Posterior vena cava (tissue), 2 donors: ENCODE measurements around the gene NXPH3. TPM values are rescaled to one million over a fixed set of nuclear protein-coding genes. Genes with fewer than 3 reads are reported as not detected.
A peak's percentile ranks its signal among the peaks of the same experiment; 100 is the strongest.

ENCODE experiments used
- DNase-seq: peaks from one replicate; pipeline ENCODE4 v3.0.0-alpha.2; 2020; ENCODE audit warnings: low spot score
- intact Hi-C, 2 donors: fragments of 100-400 bp; cut with DNase I; formaldehyde crosslinking; loops; one replicate each; pipeline versions ENCODE4 v1.14.1 to v1.14.2; 2022 to 2023
- total RNA-seq, 2 donors: library from RNA; stranded (reverse); fragmentation: NEBNext Ultra II Directional; extraction: Animal tissue kit (Norgen Biotek cat#: 25700); gene quantifications; one replicate each; pipeline ENCODE4 v1.2.1, GENCODE V29; 2021
- donor health status: DM: yes; HTN: yes; CAD: no.
- donor health status: DM: yes; HTN: yes; CAD: no.

NXPH3 gene
- total RNA-seq, 2 donors from 2014 or later = 34.8 to 57.1 TPM

GRCh38 chr17:49572226-49572625, 3.4 kb upstream of the NXPH3 start:
- intact Hi-C loops = loop anchor here (5.0 to 10.0 kb wide), 3 partner anchors 63 to 280 kb away; no protein-coding TSS in a partner anchor
- DNase-seq = peak; percentile 25

DNA sequence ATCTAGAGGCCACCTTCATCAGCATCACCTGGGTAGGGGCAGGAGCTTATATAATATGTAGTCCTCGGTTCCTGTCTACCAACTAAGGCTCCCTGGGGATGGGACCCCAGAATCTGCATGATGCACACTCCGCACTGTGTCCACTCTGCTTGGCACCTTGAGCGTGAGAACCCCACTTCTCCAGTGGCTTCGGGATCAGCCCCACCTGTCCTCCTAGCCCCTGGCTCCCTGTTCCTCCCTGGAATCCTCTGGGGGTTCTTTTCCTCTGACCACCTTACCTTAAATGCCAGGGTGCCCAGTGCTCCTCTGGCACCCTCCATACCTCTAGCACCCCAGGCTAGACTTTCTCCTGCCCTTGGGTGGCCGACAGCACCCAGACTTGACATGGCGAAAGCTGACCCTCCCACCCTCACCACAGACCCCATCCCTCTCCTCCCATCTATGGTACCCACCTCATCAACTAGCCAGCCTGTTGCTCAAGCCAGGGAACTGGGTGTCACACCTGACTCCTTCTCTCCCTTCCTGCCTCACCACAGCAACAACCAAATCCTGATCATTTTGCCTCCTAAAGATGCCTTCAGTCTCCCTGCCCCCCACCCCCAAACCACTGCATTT, 2.8 kb upstream of the NXPH3 start:
- intact Hi-C loops = loop anchor here (5.0 to 10.0 kb wide), 3 partner anchors 62 to 279 kb away; no protein-coding TSS in a partner anchor
- peak; percentile 67 for DNase-seq

DNA sequence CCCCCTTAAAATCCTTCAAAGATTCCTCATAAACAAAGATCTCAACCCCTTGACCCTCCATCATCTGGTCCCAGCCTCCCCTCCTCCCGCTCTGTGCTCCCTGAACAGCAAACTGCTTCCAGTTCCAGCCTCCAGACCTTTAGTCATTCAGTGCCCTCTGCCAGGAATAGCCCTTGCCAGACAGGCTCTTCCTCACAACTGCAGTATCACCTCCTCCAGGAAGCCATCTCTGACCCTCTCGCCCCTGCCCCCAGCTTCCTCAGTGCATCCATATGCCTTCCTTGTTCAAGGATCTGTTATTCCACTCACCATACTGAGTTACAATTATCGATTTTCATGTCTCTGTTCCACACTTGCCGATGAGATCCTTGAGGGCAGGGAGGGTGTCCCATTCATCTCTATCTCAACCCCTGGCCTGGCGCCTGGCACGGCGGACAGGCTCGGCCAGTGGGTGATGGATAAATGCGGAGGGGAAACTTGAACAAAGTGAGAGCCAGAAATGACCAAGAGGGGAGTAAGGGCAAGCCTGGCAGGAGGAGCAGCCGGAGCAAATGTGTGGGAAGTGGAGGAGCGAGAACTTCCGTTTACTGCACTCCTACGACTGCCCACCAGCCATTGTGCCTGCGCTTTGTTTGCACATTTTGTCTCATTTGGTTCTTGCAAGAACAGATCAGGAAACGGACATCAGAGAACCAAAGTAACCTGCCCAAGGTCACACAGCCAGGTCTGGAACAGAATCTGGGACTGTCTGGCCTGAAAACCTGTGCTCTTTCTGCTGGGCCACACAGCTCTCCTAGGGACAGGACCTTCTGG, 2.0 kb upstream of the NXPH3 start:
- intact Hi-C loops = loop anchor here (5.0 to 10.0 kb wide), 3 partner anchors 61 to 279 kb away; no protein-coding TSS in a partner anchor
- DNase-seq = peak; percentile 68

DNA sequence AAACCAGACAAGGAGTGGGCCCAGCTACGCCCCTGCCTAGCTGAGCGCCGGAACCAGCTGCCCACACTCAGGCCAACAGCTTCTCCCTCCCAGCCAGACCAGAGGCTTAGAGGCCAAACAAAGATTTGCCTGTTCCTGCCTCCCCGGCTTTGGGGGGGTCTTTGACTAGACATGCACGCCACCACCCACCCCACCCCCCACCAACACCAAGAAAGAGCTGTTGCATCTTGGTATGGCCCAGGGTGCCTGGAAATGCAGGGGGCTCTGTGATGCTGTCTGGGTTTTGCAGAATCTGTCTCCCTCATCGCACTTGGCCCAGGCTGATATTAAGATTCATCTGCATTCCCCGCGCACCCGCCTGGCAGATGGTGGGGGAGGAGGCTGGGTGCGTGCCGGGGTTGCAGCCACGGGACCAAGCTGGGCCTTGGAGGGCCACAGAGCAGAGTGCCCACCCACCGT, 1.3 kb upstream of the NXPH3 start:
- intact Hi-C loops = loop anchor here (5.0 to 10.0 kb wide), 3 partner anchors 60 to 278 kb away; no protein-coding TSS in a partner anchor
- DNase-seq = peak; percentile 72

- DNase-seq = peak; percentile 84
- intact Hi-C loops = loop anchor here (5.0 to 10.0 kb wide), 4 partner anchors 37 to 277 kb away; no protein-coding TSS in a partner anchor
Observed at GRCh38 chr17:49574945-49575678, 559 bp upstream of the NXPH3 start.

GRCh38 chr17:49576088-49576916, 631 bp downstream of the NXPH3 start:
- intact Hi-C loops = loop anchor here (5.0 to 10.0 kb wide), 2 partner anchors 36 to 58 kb away; no protein-coding TSS in a partner anchor

GRCh38 chr17:49576917-49577649, 1.4 kb downstream of the NXPH3 start:
- intact Hi-C loops = loop anchor here (5.0 to 10.0 kb wide), 2 partner anchors 35 to 58 kb away; no protein-coding TSS in a partner anchor
- no peak for DNase-seq

More at GRCh38 chr17:49576088-49576916, 631 bp downstream of the NXPH3 start:
- DNase-seq = peak; percentile 86

GRCh38 chr17:49577650-49577934, 1.9 kb downstream of the NXPH3 start:
- intact Hi-C loops = loop anchor here (5.0 to 10.0 kb wide), 2 partner anchors 35 to 57 kb away; no protein-coding TSS in a partner anchor

DNA sequence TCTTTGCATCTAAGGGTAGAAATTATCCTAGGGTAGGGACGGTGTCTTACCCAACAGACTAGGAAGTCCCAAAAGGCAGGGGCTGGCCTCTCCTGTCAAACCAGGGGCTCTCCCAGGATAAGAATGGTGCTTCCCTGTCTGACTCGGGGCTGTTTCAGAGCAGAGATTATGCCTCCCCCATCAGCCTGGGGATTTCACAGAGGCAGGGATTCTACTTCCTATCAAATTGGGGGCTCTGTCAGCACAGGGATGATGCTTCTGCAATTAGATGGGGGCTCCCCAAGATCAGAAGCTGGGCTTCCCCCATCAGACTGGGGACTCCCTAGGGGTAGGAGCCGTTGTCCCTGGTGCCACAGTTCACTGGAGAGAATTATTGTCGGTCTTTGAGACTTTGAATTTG, 2.3 kb downstream of the NXPH3 start:
- no peak for DNase-seq
- intact Hi-C loops = loop anchor here (5.0 to 10.0 kb wide), 2 partner anchors 34 to 57 kb away; no protein-coding TSS in a partner anchor

More at GRCh38 chr17:49577650-49577934, 1.9 kb downstream of the NXPH3 start:
- no peak for DNase-seq

- intact Hi-C loops = loop anchor here (5.0 to 10.0 kb wide), 2 partner anchors 34 to 56 kb away; no protein-coding TSS in a partner anchor
Observed at GRCh38 chr17:49578414-49578813, 2.7 kb downstream of the NXPH3 start.

DNA sequence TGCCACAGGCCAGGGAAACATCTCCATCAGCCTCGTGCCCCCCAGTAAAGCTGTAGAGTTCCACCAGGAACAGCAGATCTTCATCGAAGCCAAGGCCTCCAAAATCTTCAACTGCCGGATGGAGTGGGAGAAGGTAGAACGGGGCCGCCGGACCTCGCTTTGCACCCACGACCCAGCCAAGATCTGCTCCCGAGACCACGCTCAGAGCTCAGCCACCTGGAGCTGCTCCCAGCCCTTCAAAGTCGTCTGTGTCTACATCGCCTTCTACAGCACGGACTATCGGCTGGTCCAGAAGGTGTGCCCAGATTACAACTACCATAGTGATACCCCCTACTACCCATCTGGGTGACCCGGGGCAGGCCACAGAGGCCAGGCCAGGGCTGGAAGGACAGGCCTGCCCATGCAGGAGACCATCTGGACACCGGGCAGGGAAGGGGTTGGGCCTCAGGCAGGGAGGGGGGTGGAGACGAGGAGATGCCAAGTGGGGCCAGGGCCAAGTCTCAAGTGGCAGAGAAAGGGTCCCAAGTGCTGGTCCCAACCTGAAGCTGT, 3.4 kb downstream of the NXPH3 start:
- DNase-seq = no peak
- intact Hi-C loops = loop anchor here (5.0 to 10.0 kb wide), 2 partner anchors 33 to 56 kb away; no protein-coding TSS in a partner anchor

More at GRCh38 chr17:49578414-49578813, 2.7 kb downstream of the NXPH3 start:
- DNase-seq = no peak

DNA sequence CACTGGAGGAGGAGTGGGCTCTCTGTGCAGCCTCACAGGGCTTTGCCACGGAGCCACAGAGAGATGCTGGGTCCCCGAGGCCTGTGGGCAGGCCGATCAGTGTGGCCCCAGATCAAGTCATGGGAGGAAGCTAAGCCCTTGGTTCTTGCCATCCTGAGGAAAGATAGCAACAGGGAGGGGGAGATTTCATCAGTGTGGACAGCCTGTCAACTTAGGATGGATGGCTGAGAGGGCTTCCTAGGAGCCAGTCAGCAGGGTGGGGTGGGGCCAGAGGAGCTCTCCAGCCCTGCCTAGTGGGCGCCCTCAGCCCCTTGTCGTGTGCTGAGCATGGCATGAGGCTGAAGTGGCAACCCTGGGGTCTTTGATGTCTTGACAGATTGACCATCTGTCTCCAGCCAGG, 3.9 kb downstream of the NXPH3 start:
- DNase-seq = no peak
- intact Hi-C loops = loop anchor here (5.0 to 10.0 kb wide), 2 partner anchors 33 to 55 kb away; no protein-coding TSS in a partner anchor

- intact Hi-C loops = no loop called here
Observed at GRCh38 chr17:49580055-49580721, 4.5 kb downstream of the NXPH3 start.

GRCh38 chr17:49580981-49581647, 5.4 kb downstream of the NXPH3 start:
- intact Hi-C loops = no loop called here
- no peak for DNase-seq

More at GRCh38 chr17:49580055-49580721, 4.5 kb downstream of the NXPH3 start:
- DNase-seq = no peak

DNA sequence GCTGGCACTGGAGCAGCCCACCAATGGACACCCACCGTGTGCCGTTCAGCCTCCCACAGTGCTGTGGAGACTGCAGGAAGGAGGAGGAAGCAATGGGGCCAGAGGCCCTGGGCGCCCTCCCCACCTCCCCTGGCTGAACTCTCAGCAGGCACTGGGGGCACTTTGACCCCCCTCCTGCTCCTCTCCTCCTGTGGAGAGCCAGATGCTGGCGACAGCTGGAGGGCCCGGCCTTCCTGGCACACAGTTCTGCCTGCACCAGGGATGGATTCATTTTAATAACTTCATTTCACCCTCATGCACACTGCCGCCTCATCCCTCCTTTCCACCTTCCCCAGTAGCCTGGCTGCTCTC, 6.0 kb downstream of the NXPH3 start:
- DNase-seq = no peak
- intact Hi-C loops = no loop called here

DNA sequence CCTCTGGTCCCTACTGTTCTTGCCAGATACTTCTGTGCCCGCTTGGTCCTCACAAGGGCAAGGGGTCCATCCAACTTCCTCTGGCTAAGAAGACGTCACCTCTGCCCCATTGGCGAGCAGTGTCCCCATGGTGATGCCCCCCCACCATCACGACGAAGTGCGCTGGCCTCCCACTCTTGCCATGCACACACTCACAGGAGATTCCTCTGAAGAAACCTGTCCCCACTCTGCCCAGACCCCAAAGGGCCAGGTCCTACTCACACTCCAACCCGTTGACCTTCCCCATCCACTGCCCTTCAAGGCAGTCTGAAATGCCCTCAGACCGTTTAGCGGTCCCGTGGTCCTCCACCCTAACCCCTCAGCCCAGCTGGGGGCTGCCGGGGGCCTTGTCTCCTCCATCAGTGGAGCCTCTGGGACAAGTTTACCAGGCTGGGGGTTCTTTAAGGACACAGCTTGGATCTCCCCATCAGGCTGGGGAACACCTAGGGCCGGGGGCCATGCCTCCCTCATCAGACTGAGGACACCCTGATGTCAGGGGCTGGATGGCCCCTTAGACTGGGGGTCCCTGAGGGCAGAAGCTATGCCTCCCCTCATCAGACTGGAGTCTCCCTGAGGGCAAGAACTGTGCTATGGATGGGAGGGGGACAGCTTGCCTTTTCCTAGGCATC, 6.5 kb downstream of the NXPH3 start:
- intact Hi-C loops = no loop called here
- no peak for DNase-seq
